Mammary epithelial cell (primary cell): ENCODE measurements around the gene DNAH1.

Source experiments
- EZH2 ChIP-seq: IDR thresholded peaks from 2 replicates; pipeline ENCODE4 v1.6.1; 2012; ENCODE audit warnings: low read length, inconsistent platforms, borderline replicate concordance
- TF ChIP-seq, protein P1 (sequence below), 2 donors: IDR thresholded peaks in 1 of 2; conservative IDR thresholded peaks in 1 of 2; 2 replicates each; pipeline ENCODE4 v1.5.1; 2011 to 2012; ENCODE audit warnings: inconsistent platforms in 2 of 2, low read length in 2 of 2, mild to moderate bottlenecking in 2 of 2, control low read depth in 1 of 2, low read depth in 1 of 2; ENCODE audit not compliant: insufficient read depth in 1 of 2; ENCODE audit errors: extremely low read depth in 1 of 2

- TF ChIP-seq, protein P1, sequence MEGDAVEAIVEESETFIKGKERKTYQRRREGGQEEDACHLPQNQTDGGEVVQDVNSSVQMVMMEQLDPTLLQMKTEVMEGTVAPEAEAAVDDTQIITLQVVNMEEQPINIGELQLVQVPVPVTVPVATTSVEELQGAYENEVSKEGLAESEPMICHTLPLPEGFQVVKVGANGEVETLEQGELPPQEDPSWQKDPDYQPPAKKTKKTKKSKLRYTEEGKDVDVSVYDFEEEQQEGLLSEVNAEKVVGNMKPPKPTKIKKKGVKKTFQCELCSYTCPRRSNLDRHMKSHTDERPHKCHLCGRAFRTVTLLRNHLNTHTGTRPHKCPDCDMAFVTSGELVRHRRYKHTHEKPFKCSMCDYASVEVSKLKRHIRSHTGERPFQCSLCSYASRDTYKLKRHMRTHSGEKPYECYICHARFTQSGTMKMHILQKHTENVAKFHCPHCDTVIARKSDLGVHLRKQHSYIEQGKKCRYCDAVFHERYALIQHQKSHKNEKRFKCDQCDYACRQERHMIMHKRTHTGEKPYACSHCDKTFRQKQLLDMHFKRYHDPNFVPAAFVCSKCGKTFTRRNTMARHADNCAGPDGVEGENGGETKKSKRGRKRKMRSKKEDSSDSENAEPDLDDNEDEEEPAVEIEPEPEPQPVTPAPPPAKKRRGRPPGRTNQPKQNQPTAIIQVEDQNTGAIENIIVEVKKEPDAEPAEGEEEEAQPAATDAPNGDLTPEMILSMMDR (conservative IDR thresholded peaks at IDR 0.05 in 1 of 2, IDR thresholded peaks at IDR 0.05 in 1 of 2; ENCODE audit: extremely low read depth in 1 of 2, insufficient read depth in 1 of 2, low read depth in 1 of 2, low read length in 2 of 2): no peak
- no peak for TF ChIP-seq EZH2
These were observed 86.7 kb downstream of the DNAH1 start for GRCh38 chr3:52402706-52403270.
